Esophagus muscularis mucosa (tissue), 4 donors: Measurements from ENCODE around the gene C1QL3. TPM values are rescaled to one million over a fixed set of nuclear protein-coding genes. Genes with fewer than 3 reads are reported as not detected.

Experiments used
- DNase-seq: peaks from one replicate; pipeline ENCODE4 v3.0.0-alpha.2; 2017; ENCODE audit errors: extremely low spot score
- H3K27ac ChIP-seq, 4 donors: fragments of 200-600 bp; sonication (generic); replicated peaks in 1 of 4; 1 replicate in 3 of 4; 2 replicates in 1 of 4; pipeline ENCODE4 v1.5.1; 2016 to 2019; ENCODE audit warnings: mild to moderate bottlenecking in 1 of 4
- H3K27me3 ChIP-seq, 4 donors: fragments of 200-600 bp; sonication (generic); one replicate each; pipeline versions ENCODE4 v1.5.1 to v1.6.0; 2016 to 2019
- H3K36me3 ChIP-seq, 4 donors: fragments of 200-600 bp; sonication (generic); one replicate each; pipeline ENCODE4 v1.5.1; 2016 to 2019
- H3K4me1 ChIP-seq, 4 donors: fragments of 200-600 bp; sonication (generic); one replicate each; pipeline ENCODE4 v1.5.1; 2016 to 2019
- H3K4me3 ChIP-seq, 4 donors: fragments of 200-600 bp; sonication (generic); 1 replicate in 2 of 4; 2 replicates in 2 of 4; pipeline ENCODE4 v1.5.1; 2016 to 2019; ENCODE audit warnings: mild to moderate bottlenecking in 4 of 4, moderate library complexity in 1 of 4
- H3K9me3 ChIP-seq, 4 donors: fragments of 200-600 bp; sonication (generic); 1 replicate in 3 of 4; 2 replicates in 1 of 4; pipeline ENCODE4 v1.5.1; 2016 to 2019
- CTCF ChIP-seq, 3 experiments: fragments of 200-600 bp in 2 of 3; fragments of 450-650 bp in 1 of 3; sonication (generic) in 2 of 3; IDR thresholded peaks; one replicate each; pipeline ENCODE4 v1.5.1; 2017 to 2019; ENCODE audit warnings: antibody characterized with exemption in 3 of 3, mild to moderate bottlenecking in 2 of 3, moderate library complexity in 1 of 3
- EP300 ChIP-seq: sonication (generic); formaldehyde crosslinking; IDR thresholded peaks from one replicate; pipeline ENCODE4 v1.6.1; 2017; ENCODE audit warnings: antibody characterized with exemption
- POLR2A ChIP-seq: fragments of 450-650 bp; IDR thresholded peaks from one replicate; pipeline ENCODE4 v1.6.1; 2017; ENCODE audit warnings: antibody characterized with exemption, moderate library complexity, mild to moderate bottlenecking, low read depth
- POLR2AphosphoS5 ChIP-seq, 2 donors: sonication (generic); formaldehyde crosslinking; IDR thresholded peaks; one replicate each; pipeline ENCODE4 v1.6.1; 2017; ENCODE audit warnings: antibody characterized with exemption in 2 of 2
- WGBS: methylation state at CpG from one replicate; pipeline ENCODE4 v1.1.5; 2018; 5-methylcytosine and 5-hydroxymethylcytosine counted together
- intact Hi-C: fragments of 100-400 bp; cut with DNase I; formaldehyde crosslinking; loops from one replicate; pipeline ENCODE4 v1.15.1; 2023
- total RNA-seq, 4 donors: library from RNA; depleted of rRNA; stranded (reverse); fragments of >200 nt; gene quantifications; one replicate each; pipeline versions ENCODE4 v1.1.0 to v1.2.1, GENCODE V29; 2016

Gene C1QL3
- total RNA-seq, 4 donors from 2014 or later, result not detected

DNA sequence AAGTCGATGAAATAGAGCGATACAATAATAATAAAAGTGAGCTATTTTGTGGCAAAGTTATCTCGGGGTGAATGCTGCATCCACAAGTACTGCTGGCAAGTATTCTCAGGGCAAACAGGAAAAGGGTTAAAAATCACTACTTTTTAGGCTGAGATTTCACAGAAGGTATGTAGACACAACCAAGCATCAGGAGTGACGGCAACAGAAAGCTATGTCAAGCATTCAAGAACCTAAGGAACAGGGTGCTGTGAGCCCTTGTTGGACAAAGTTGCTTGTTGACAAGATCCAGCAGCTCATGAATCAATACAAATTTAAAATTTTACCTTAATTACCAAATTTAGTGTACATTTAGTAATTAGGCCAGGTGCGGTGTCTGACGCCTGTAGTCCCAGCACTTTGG is 41.2 kb upstream of the C1QL3 start:
- Histone ChIP-seq H3K4me1 (no peaks in the 10 kb centered on the region), H3K36me3 (no peaks in the 10 kb centered on the region), H3K27ac (no peak overlapping the region), H3K9me3 (peaks cover 0 to 9% (median 6%) of the 10 kb centered on the region in 4 donors), H3K27me3 (peaks cover 0 to 11% (median 0%) of the 10 kb centered on the region in 4 donors), H3K4me3 (no peak overlapping the region)
- DNase-seq, result no peak
- no peak for TF ChIP-seq CTCF (IDR thresholded peaks at IDR 0.05)
- TF ChIP-seq POLR2AphosphoS5 (IDR thresholded peaks at IDR 0.05), result no peak
- no peak for TF ChIP-seq EP300
- intact Hi-C loops, result no loop called here
- 86% methylated on average over 6 of the region's 6 CpGs for WGBS

DNA sequence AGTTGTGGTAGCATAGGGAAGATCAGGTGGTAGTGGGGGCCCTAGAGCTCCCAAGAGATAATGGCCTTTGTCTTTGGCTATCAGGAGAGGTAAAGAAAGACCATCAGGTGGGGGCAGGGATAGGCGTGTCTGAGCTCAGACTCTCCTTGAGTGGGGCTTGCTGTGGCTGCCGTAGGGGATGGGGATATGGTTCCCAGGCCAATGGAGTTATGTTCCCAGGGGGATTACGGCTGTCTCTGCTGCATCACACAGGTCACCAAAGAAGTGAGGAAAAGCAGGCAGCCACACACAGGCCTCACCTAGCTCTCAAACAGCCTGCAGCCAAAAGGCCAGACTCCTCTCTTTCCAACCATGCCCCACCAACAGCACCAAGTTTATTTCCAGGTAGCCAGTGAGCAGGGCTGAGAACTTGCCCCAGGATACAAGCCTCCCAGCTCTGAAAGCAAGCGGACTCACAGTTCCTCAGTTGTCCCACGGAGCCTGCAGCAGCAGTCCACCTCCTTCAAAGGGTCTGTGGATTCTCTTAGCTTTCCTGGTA is 37.6 kb upstream of the C1QL3 start:
- WGBS, result 75% methylated on average over 5 of the region's 5 CpGs
- Histone ChIP-seq H3K27me3 (peaks cover 0 to 11% (median 0%) of the 10 kb centered on the region in 4 donors), H3K36me3 (no peaks in the 10 kb centered on the region), H3K27ac (no peak overlapping the region), H3K9me3 (peaks cover 0 to 10% (median 7%) of the 10 kb centered on the region in 4 donors), H3K4me3 (no peak overlapping the region), H3K4me1 (no peaks in the 10 kb centered on the region)
- no peak for DNase-seq
- no peak for TF ChIP-seq EP300
- TF ChIP-seq POLR2AphosphoS5 (IDR thresholded peaks at IDR 0.05), result no peak
- TF ChIP-seq POLR2A, result no peak
- TF ChIP-seq CTCF (IDR thresholded peaks at IDR 0.05), result no peak
- intact Hi-C loops, result no loop called here

DNA sequence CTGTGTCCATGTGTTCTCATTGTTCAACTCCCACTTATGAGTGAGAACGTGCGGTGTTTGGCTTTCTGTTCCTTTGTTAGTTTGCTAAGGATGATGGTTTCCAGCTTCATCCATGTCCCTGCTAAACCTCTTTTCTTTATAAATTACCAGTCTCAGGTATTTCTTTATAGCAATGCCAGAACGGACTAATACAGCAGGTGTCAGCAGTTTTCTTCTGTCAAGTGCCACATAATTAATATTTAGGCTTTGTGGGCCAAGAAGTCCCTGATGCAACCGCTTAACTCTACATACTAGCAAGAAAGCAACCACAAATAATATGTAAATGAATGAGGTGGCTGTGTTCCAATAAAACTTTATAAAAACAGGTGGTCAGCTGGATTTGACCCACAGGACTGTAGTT is 26.3 kb upstream of the C1QL3 start:
- no peak overlapping the region for H3K27ac ChIP-seq
- H3K27me3 ChIP-seq, result peaks cover 0 to 3% (median 0%) of the 10 kb centered on the region in 4 donors
- 68% methylated on average over 4 of the region's 4 CpGs for WGBS
- intact Hi-C loops, result no loop called here
- no peak for DNase-seq
- peaks cover 0 to 5% (median 0%) of the 10 kb centered on the region in 4 donors for H3K4me1 ChIP-seq
- no peak for TF ChIP-seq POLR2A
- TF ChIP-seq EP300, result no peak
- no peak for TF ChIP-seq CTCF (IDR thresholded peaks at IDR 0.05)
- TF ChIP-seq POLR2AphosphoS5 (IDR thresholded peaks at IDR 0.05), result no peak
- H3K36me3 ChIP-seq, result no peaks in the 10 kb centered on the region
- H3K9me3 ChIP-seq, result no peaks in the 10 kb centered on the region
- H3K4me3 ChIP-seq, result no peak overlapping the region

DNA sequence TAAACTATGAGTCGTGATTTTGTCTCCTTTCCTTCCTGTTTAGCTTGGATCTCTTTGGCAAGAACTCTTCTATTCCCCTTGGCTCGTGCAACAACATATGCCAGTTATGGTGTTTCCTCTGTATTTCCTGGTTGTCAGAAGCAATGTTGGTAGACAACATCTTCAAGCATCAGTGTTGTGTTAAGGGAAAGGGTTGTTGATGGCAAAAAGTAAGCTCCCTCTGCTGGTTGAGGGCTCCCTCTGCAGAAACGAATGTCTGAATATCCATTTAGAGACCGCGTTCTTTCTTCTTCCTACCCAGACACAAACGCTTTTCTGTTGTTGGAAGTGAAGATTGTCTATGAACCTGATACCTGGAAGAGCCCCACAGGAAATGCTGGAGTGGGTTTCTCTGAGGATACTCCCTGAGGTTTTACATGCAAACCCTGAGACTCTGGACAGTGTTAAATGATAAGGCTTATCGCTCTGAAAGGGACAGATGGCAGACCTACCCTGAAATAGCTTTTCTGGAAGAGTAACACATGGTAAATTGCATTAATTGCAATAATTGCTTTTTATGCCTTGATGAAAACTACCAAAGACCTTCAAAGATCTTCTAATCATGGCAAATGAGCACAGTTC is 23.5 kb upstream of the C1QL3 start:
- intact Hi-C loops, result no loop called here
- Histone ChIP-seq H3K36me3 (no peaks in the 10 kb centered on the region), H3K9me3 (no peaks in the 10 kb centered on the region), H3K4me3 (no peak overlapping the region), H3K27ac (no peak overlapping the region), H3K27me3 (peaks cover 0 to 4% (median 0%) of the 10 kb centered on the region in 4 donors), H3K4me1 (peaks cover 0 to 5% (median 0%) of the 10 kb centered on the region in 4 donors)
- TF ChIP-seq CTCF (IDR thresholded peaks at IDR 0.05) (peak; percentile 17 to 49 (median 27)), POLR2AphosphoS5 (IDR thresholded peaks at IDR 0.05) (no peak)
- WGBS, result 28% methylated on average over 7 of the region's 7 CpGs
- DNase-seq, result no peak

- no peaks in the 10 kb centered on the region for H3K36me3 ChIP-seq
- no peak overlapping the region for H3K27ac ChIP-seq
- WGBS, result 78% methylated on average over 4 of the region's 4 CpGs
- TF ChIP-seq CTCF (IDR thresholded peaks at IDR 0.05) (no peak), POLR2AphosphoS5 (IDR thresholded peaks at IDR 0.05) (no peak), POLR2A (no peak), EP300 (no peak)
- no peaks in the 10 kb centered on the region for H3K9me3 ChIP-seq
- intact Hi-C loops, result no loop called here
- peaks cover 0 to 5% (median 0%) of the 10 kb centered on the region in 4 donors for H3K4me1 ChIP-seq
- H3K27me3 ChIP-seq, result peaks cover 0 to 7% (median 0%) of the 10 kb centered on the region in 4 donors
- no peak overlapping the region for H3K4me3 ChIP-seq
- DNase-seq, result no peak
Measured at GRCh38 chr10:16544591-16544990, 22.9 kb upstream of the C1QL3 start.
